Smooth muscle cell (in vitro differentiated cells): ENCODE results near the gene ROBO1. TPM values are rescaled to one million over a fixed set of nuclear protein-coding genes. Genes with fewer than 3 reads are reported as not detected.

Experiments used
- DNase-seq: peaks from one replicate; lab custom pipeline; 2025; ENCODE audit not compliant: unreplicated experiment; lab: John Stamatoyannopoulos, UW
- H2AFZ ChIP-seq: fragments of 200-600 bp; sonication (generic); 2 replicates; pipeline ENCODE4 v1.6.0; 2016; ENCODE audit warnings: antibody characterized with exemption, low read depth, mild to moderate bottlenecking
- H3F3A ChIP-seq: fragments of 200-600 bp; sonication (generic); 2 replicates; pipeline ENCODE4 v1.6.0; 2017; ENCODE audit warnings: antibody characterized with exemption, low read depth
- H3K27ac ChIP-seq: fragments of 200-600 bp; sonication (generic); 2 replicates; pipeline ENCODE4 v1.5.1; 2016; ENCODE audit warnings: low read depth, mild to moderate bottlenecking
- H3K27me3 ChIP-seq: fragments of 200-600 bp; sonication (generic); 2 replicates; pipeline ENCODE4 v1.6.1; 2016; ENCODE audit warnings: low read depth, mild to moderate bottlenecking
- H3K36me3 ChIP-seq: fragments of 200-600 bp; sonication (generic); 2 replicates; pipeline ENCODE4 v1.5.1; 2016; ENCODE audit warnings: low read depth
- H3K4me1 ChIP-seq: fragments of 200-600 bp; sonication (generic); 2 replicates; pipeline ENCODE4 v1.5.1; 2016; ENCODE audit warnings: low read depth
- H3K4me2 ChIP-seq: fragments of 200-600 bp; sonication (generic); 2 replicates; pipeline ENCODE4 v1.6.0; 2016; ENCODE audit warnings: mild to moderate bottlenecking
- H3K4me3 ChIP-seq: fragments of 200-600 bp; sonication (generic); 2 replicates; pipeline ENCODE4 v1.5.1; 2016; ENCODE audit warnings: mild to moderate bottlenecking
- H3K79me2 ChIP-seq: fragments of 200-600 bp; sonication (generic); 2 replicates; pipeline ENCODE4 v1.6.0; 2016; ENCODE audit warnings: low read depth, mild to moderate bottlenecking
- H3K9ac ChIP-seq: fragments of 200-600 bp; sonication (generic); 2 replicates; pipeline ENCODE4 v1.6.0; 2016; ENCODE audit warnings: low read depth
- H3K9me3 ChIP-seq: fragments of 200-600 bp; sonication (generic); replicated peaks from 2 replicates; pipeline ENCODE4 v1.5.1; 2016; ENCODE audit warnings: low read depth
- H4K20me1 ChIP-seq: fragments of 200-600 bp; sonication (generic); 2 replicates; pipeline ENCODE4 v1.6.0; 2016; ENCODE audit warnings: low read depth
- CTCF ChIP-seq: fragments of 200-600 bp; sonication (generic); IDR thresholded peaks from 2 replicates; pipeline ENCODE4 v1.5.1; 2017; ENCODE audit warnings: borderline replicate concordance, mild to moderate bottlenecking, antibody characterized with exemption; ENCODE audit not compliant: insufficient read depth, poor library complexity, severe bottlenecking
- WGBS: methylation state at CpG from one replicate; pipeline ENCODE4 v1.1.7; 2016; ENCODE audit warnings: low lambda C conversion rate; 5-methylcytosine and 5-hydroxymethylcytosine counted together
- polyA plus RNA-seq: library from polyadenylated mRNA; unstranded; fragments of >200 nt; fragmentation: Nextera tagmentation; extraction: Ambion mirVana; gene quantifications from 2 replicates; pipeline ENCODE4 v1.2.1, GENCODE V29; 2016
- total RNA-seq: library from RNA; depleted of rRNA; stranded (reverse); fragments of >200 nt; gene quantifications from 2 replicates; pipeline ENCODE4 v1.2.3, GENCODE V29; 2014

ROBO1 gene
- total and polyA plus RNA-seq, 2 experiments from 2014 or later: 30.5 to 79.5 TPM

GRCh38 chr3:78913711-78914110, 854.1 kb downstream of the ROBO1 start:
- no peak overlapping the region for H3K4me3 ChIP-seq
- WGBS: 80% methylated on average over 2 of the region's 2 CpGs
- H3K27me3 ChIP-seq: no peaks in the 10 kb centered on the region
- H3K9ac ChIP-seq: no peak overlapping the region
- H4K20me1 ChIP-seq: peaks cover 6% of the 10 kb centered on the region
- no peak overlapping the region for H2AFZ ChIP-seq
- peaks cover 3% of the 10 kb centered on the region for H3K36me3 ChIP-seq
- no peaks in the 10 kb centered on the region for H3K9me3 ChIP-seq
- H3K27ac ChIP-seq: no peak overlapping the region
- H3F3A ChIP-seq: no peaks in the 10 kb centered on the region
- H3K4me2 ChIP-seq: no peak overlapping the region
- no peak for TF ChIP-seq CTCF
- no peak for DNase-seq
- H3K79me2 ChIP-seq: peaks cover 38% of the 10 kb centered on the region
- H3K4me1 ChIP-seq: peaks cover 22% of the 10 kb centered on the region

- no peaks in the 10 kb centered on the region for H3F3A ChIP-seq
- DNase-seq: no peak
- 77% methylated on average over 3 of the region's 3 CpGs for WGBS
Observed at GRCh38 chr3:78912687-78913086, 855.1 kb downstream of the ROBO1 start.

GRCh38 chr3:78912259-78912658, 855.5 kb downstream of the ROBO1 start:
- Histone ChIP-seq H3K27ac (no peak overlapping the region), H3K4me3 (no peak overlapping the region), H3F3A (no peaks in the 10 kb centered on the region), H3K4me2 (no peak overlapping the region), H3K9ac (no peak overlapping the region), H3K27me3 (no peaks in the 10 kb centered on the region), H3K4me1 (peaks cover 25% of the 10 kb centered on the region), H2AFZ (no peak overlapping the region), H4K20me1 (peaks cover 13% of the 10 kb centered on the region), H3K79me2 (peaks cover 51% of the 10 kb centered on the region), H3K36me3 (peaks cover 3% of the 10 kb centered on the region), H3K9me3 (no peaks in the 10 kb centered on the region)
- no peak for DNase-seq
- TF ChIP-seq CTCF: no peak
- 86% methylated on average over 5 of the region's 5 CpGs for WGBS

More at GRCh38 chr3:78912687-78913086, 855.1 kb downstream of the ROBO1 start:
- no peak overlapping the region for H3K27ac ChIP-seq
- H3K4me2 ChIP-seq: no peak overlapping the region
- H4K20me1 ChIP-seq: peaks cover 13% of the 10 kb centered on the region
- H3K4me3 ChIP-seq: no peak overlapping the region
- TF ChIP-seq CTCF: no peak
- no peak overlapping the region for H2AFZ ChIP-seq
- no peaks in the 10 kb centered on the region for H3K9me3 ChIP-seq
- H3K79me2 ChIP-seq: peaks cover 47% of the 10 kb centered on the region
- H3K27me3 ChIP-seq: no peaks in the 10 kb centered on the region
- H3K9ac ChIP-seq: no peak overlapping the region
- H3K4me1 ChIP-seq: peaks cover 25% of the 10 kb centered on the region
- peaks cover 3% of the 10 kb centered on the region for H3K36me3 ChIP-seq

GRCh38 chr3:78911394-78911793, 856.4 kb downstream of the ROBO1 start:
- H4K20me1 ChIP-seq: peaks cover 13% of the 10 kb centered on the region
- no peaks in the 10 kb centered on the region for H3K27me3 ChIP-seq
- no peak for DNase-seq
- peaks cover 3% of the 10 kb centered on the region for H3K36me3 ChIP-seq
- no peak overlapping the region for H2AFZ ChIP-seq
- H3K4me2 ChIP-seq: no peak overlapping the region
- no peak overlapping the region for H3K27ac ChIP-seq
- no peak overlapping the region for H3K4me3 ChIP-seq
- H3K4me1 ChIP-seq: peaks cover 25% of the 10 kb centered on the region
- 96% methylated on average over 4 of the region's 4 CpGs for WGBS
- peaks cover 51% of the 10 kb centered on the region for H3K79me2 ChIP-seq
- no peaks in the 10 kb centered on the region for H3K9me3 ChIP-seq
- H3K9ac ChIP-seq: no peak overlapping the region
- no peak for TF ChIP-seq CTCF
- H3F3A ChIP-seq: no peaks in the 10 kb centered on the region
